Neural cell (in vitro differentiated cells): ENCODE results near the gene IL20RA. TPM values are rescaled to one million over a fixed set of nuclear protein-coding genes. Genes with fewer than 3 reads are reported as not detected.

Experiments used
- H2AFZ ChIP-seq: fragments of 200-600, 300-800 bp; sonication (generic), shearing (Covaris generic); 2 replicates; pipeline ENCODE4 v1.6.0; 2014; ENCODE audit warnings: low read depth, mild to moderate bottlenecking, antibody characterized with exemption, low read length, moderate library complexity
- H3F3A ChIP-seq: fragments of 200-600 bp; shearing (Covaris generic); 2 replicates; pipeline ENCODE4 v1.6.1; 2016; ENCODE audit warnings: mild to moderate bottlenecking, moderate library complexity, mixed read lengths, antibody characterized with exemption, low read length; ENCODE audit not compliant: insufficient read depth, poor library complexity, severe bottlenecking
- H3K27ac ChIP-seq: fragments of 200-600, 300-800 bp; sonication (generic), shearing (Covaris generic); 2 replicates; pipeline ENCODE4 v1.5.1; 2014; ENCODE audit warnings: mild to moderate bottlenecking, low read length, moderate library complexity
- H3K27me3 ChIP-seq: fragments of 300-800, 200-600 bp; sonication (generic), shearing (Covaris generic); 2 replicates; pipeline ENCODE4 v1.6.0; 2014; ENCODE audit warnings: mild to moderate bottlenecking, low read depth, low read length, moderate library complexity; ENCODE audit not compliant: insufficient read depth
- H3K36me3 ChIP-seq: fragments of 300-800, 200-600 bp; sonication (generic), shearing (Covaris generic); 2 replicates; pipeline ENCODE4 v1.5.1; 2014; ENCODE audit warnings: mild to moderate bottlenecking, antibody characterized with exemption, low read length, moderate library complexity; ENCODE audit not compliant: insufficient read depth
- H3K4me2 ChIP-seq: fragments of 300-800, 200-600 bp; sonication (generic), shearing (Covaris generic); 2 replicates; pipeline ENCODE4 v1.6.0; 2014; ENCODE audit warnings: mild to moderate bottlenecking, low read length
- H3K4me3 ChIP-seq: fragments of 300-800, 200-600 bp; sonication (generic), shearing (Covaris generic); 2 replicates; pipeline ENCODE4 v1.5.1; 2014; ENCODE audit warnings: mild to moderate bottlenecking, low read length, moderate library complexity
- H3K79me2 ChIP-seq: fragments of 200-600 bp; shearing (Covaris generic); replicated peaks from 2 replicates; pipeline ENCODE4 v1.6.0; 2014; ENCODE audit warnings: mild to moderate bottlenecking, low read length, moderate library complexity; ENCODE audit not compliant: insufficient read depth
- H3K9ac ChIP-seq: fragments of 300-800, 200-600 bp; sonication (generic), shearing (Covaris generic); 2 replicates; pipeline ENCODE4 v1.6.1; 2016; ENCODE audit warnings: mild to moderate bottlenecking, low read length, mixed read lengths
- H3K9me2 ChIP-seq: fragments of 200-600 bp; shearing (Covaris generic); 2 replicates; pipeline ENCODE4 v1.6.1; 2016; ENCODE audit warnings: mild to moderate bottlenecking, low read length, mixed read lengths; ENCODE audit not compliant: insufficient read depth
- H3K9me3 ChIP-seq: fragments of 200-600, 300-800 bp; sonication (generic), shearing (Covaris generic); 2 replicates; pipeline ENCODE4 v1.6.1; 2016; ENCODE audit warnings: mild to moderate bottlenecking, mixed run types, low read length, moderate library complexity, mixed read lengths
- H4K20me1 ChIP-seq: fragments of 200-600 bp; shearing (Covaris generic); 2 replicates; pipeline ENCODE4 v1.6.1; 2016; ENCODE audit warnings: mild to moderate bottlenecking, mixed run types; ENCODE audit not compliant: insufficient read depth
- EP300 ChIP-seq: fragments of 450-650 bp; conservative IDR thresholded peaks from 2 replicates; pipeline ENCODE4 v1.6.1; 2014; ENCODE audit warnings: antibody characterized with exemption, mild to moderate bottlenecking, moderate library complexity; ENCODE audit not compliant: poor library complexity, severe bottlenecking
- EZH2 ChIP-seq: fragments of 200-600, 300-800 bp; shearing (Covaris generic), sonication (generic); IDR thresholded peaks from 2 replicates; pipeline ENCODE4 v1.6.1; 2014; ENCODE audit warnings: antibody characterized with exemption, low read length, borderline replicate concordance, mild to moderate bottlenecking; ENCODE audit not compliant: insufficient read depth, poor library complexity, severe bottlenecking
- MXI1 ChIP-seq: fragments of 450-650 bp; conservative IDR thresholded peaks from 2 replicates; pipeline ENCODE4 v1.6.1; 2014; ENCODE audit warnings: antibody characterized with exemption, mild to moderate bottlenecking; ENCODE audit not compliant: poor library complexity, severe bottlenecking
- POLR2AphosphoS5 ChIP-seq: IDR thresholded peaks from 2 replicates; pipeline ENCODE4 v1.6.1; 2012
- RAD21 ChIP-seq: fragments of 450-650 bp; conservative IDR thresholded peaks from 2 replicates; pipeline ENCODE4 v1.6.1; 2014; ENCODE audit warnings: antibody characterized with exemption, mild to moderate bottlenecking, moderate library complexity
- SMC3 ChIP-seq: fragments of 450-650 bp; conservative IDR thresholded peaks from 2 replicates; pipeline ENCODE4 v1.6.1; 2014; ENCODE audit warnings: antibody characterized with exemption, mild to moderate bottlenecking, moderate library complexity; ENCODE audit not compliant: poor library complexity
- TAF1 ChIP-seq: IDR thresholded peaks from 2 replicates; pipeline ENCODE4 v1.6.1; 2012; ENCODE audit warnings: low read depth
- polyA plus RNA-seq: library from polyadenylated mRNA; depleted of rRNA; stranded (reverse); fragments of >200 nt; gene quantifications from 2 replicates; pipeline ENCODE4 v1.2.3, GENCODE V29; 2014
- TF ChIP-seq, protein P1 (sequence below): fragments of 450-650 bp; IDR thresholded peaks from 2 replicates; pipeline ENCODE4 v1.5.1; 2014; ENCODE audit warnings: antibody characterized with exemption, mild to moderate bottlenecking, moderate library complexity; ENCODE audit not compliant: poor library complexity, severe bottlenecking
- TF ChIP-seq, protein P2 (sequence below): IDR thresholded peaks from 2 replicates; pipeline ENCODE4 v1.6.1; 2012; ENCODE audit warnings: borderline replicate concordance

IL20RA gene
- polyA plus RNA-seq, 1 donor from 2014 or later, result not detected

DNA sequence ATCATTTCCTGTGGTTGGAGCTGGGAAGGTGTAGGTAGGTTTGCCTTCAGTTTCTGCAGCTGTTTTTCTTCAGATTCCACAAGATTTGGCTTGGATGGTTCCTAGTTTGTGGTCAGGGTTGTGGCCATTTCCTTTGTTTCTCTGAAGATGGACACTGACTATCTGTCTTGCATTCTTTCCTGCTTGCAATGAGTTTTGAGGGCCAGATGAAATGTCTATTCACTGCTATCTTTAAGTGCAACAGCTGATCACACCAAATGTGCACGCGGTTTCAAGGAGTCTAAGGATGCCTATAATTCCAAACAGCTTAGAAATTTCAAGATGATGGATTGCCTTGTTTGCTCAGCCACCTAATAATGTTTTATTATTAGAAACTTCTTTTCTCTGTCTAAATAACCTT is 28.4 kb downstream of the IL20RA start:
- H3K27me3 ChIP-seq, result no peaks in the 10 kb centered on the region
- no peaks in the 10 kb centered on the region for H3K9me3 ChIP-seq
- TF ChIP-seq EP300 (no peak), POLR2AphosphoS5 (no peak), RAD21 (no peak), SMC3 (no peak), EZH2 (no peak), MXI1 (no peak), TAF1 (no peak)
- TF ChIP-seq, protein P1, sequence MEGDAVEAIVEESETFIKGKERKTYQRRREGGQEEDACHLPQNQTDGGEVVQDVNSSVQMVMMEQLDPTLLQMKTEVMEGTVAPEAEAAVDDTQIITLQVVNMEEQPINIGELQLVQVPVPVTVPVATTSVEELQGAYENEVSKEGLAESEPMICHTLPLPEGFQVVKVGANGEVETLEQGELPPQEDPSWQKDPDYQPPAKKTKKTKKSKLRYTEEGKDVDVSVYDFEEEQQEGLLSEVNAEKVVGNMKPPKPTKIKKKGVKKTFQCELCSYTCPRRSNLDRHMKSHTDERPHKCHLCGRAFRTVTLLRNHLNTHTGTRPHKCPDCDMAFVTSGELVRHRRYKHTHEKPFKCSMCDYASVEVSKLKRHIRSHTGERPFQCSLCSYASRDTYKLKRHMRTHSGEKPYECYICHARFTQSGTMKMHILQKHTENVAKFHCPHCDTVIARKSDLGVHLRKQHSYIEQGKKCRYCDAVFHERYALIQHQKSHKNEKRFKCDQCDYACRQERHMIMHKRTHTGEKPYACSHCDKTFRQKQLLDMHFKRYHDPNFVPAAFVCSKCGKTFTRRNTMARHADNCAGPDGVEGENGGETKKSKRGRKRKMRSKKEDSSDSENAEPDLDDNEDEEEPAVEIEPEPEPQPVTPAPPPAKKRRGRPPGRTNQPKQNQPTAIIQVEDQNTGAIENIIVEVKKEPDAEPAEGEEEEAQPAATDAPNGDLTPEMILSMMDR, result no peak
- TF ChIP-seq, protein P2, sequence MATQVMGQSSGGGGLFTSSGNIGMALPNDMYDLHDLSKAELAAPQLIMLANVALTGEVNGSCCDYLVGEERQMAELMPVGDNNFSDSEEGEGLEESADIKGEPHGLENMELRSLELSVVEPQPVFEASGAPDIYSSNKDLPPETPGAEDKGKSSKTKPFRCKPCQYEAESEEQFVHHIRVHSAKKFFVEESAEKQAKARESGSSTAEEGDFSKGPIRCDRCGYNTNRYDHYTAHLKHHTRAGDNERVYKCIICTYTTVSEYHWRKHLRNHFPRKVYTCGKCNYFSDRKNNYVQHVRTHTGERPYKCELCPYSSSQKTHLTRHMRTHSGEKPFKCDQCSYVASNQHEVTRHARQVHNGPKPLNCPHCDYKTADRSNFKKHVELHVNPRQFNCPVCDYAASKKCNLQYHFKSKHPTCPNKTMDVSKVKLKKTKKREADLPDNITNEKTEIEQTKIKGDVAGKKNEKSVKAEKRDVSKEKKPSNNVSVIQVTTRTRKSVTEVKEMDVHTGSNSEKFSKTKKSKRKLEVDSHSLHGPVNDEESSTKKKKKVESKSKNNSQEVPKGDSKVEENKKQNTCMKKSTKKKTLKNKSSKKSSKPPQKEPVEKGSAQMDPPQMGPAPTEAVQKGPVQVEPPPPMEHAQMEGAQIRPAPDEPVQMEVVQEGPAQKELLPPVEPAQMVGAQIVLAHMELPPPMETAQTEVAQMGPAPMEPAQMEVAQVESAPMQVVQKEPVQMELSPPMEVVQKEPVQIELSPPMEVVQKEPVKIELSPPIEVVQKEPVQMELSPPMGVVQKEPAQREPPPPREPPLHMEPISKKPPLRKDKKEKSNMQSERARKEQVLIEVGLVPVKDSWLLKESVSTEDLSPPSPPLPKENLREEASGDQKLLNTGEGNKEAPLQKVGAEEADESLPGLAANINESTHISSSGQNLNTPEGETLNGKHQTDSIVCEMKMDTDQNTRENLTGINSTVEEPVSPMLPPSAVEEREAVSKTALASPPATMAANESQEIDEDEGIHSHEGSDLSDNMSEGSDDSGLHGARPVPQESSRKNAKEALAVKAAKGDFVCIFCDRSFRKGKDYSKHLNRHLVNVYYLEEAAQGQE, result no peak
- H3K4me3 ChIP-seq, result no peak overlapping the region
- H3F3A ChIP-seq, result no peaks in the 10 kb centered on the region
- no peaks in the 10 kb centered on the region for H4K20me1 ChIP-seq
- no peak overlapping the region for H3K4me2 ChIP-seq
- no peak overlapping the region for H3K9ac ChIP-seq
- H3K9me2 ChIP-seq, result no peaks in the 10 kb centered on the region
- no peak overlapping the region for H2AFZ ChIP-seq
- H3K79me2 ChIP-seq, result no peaks in the 10 kb centered on the region
- H3K27ac ChIP-seq, result no peak overlapping the region
- H3K36me3 ChIP-seq, result no peaks in the 10 kb centered on the region

DNA sequence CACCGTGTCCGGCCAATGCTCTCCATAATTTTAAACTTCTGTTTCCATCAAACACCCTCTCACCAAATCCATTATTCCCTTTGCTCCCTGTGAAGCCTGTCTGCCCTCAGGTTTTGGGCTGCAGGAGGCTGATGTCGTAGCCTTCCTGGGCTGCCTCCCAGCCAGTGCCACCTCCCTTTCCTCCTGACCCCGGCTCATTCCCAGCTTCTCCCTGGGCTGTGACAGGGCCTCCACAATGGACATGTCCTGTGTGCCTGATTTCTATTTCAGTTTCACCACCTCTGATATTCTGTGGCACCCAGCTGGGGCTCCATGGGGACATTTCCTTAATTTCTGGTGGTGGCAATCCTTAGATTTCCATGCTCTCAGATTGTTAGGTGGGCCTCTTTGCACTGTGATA is 28.8 kb downstream of the IL20RA start:
- no peaks in the 10 kb centered on the region for H4K20me1 ChIP-seq
- no peaks in the 10 kb centered on the region for H3K9me2 ChIP-seq
- H3K27ac ChIP-seq, result no peak overlapping the region
- H3K27me3 ChIP-seq, result no peaks in the 10 kb centered on the region
- TF ChIP-seq MXI1 (no peak), RAD21 (no peak), TAF1 (no peak), SMC3 (no peak), EZH2 (no peak), EP300 (no peak), POLR2AphosphoS5 (no peak)
- TF ChIP-seq, protein P1, result no peak
- TF ChIP-seq, protein P2, result no peak
- no peaks in the 10 kb centered on the region for H3K9me3 ChIP-seq
- H3K9ac ChIP-seq, result no peak overlapping the region
- H2AFZ ChIP-seq, result no peak overlapping the region
- H3K36me3 ChIP-seq, result no peaks in the 10 kb centered on the region
- H3K79me2 ChIP-seq, result no peaks in the 10 kb centered on the region
- H3K4me3 ChIP-seq, result no peak overlapping the region
- no peaks in the 10 kb centered on the region for H3F3A ChIP-seq
- no peak overlapping the region for H3K4me2 ChIP-seq
